Endothelial cell of umbilical vein (primary cell): ENCODE results near the gene SMURF2. TPM values are rescaled to one million over a fixed set of nuclear protein-coding genes. Genes with fewer than 3 reads are reported as not detected.

Experiments
- BruUV-seq: library from RNA; stranded (reverse); fragments of 400-500 nt; replicated peaks from 2 replicates; lab custom pipeline; 2021; lab: Mats Ljungman, UMichigan
- CTCF ChIA-PET: fragments of 300-600, 350-600 bp; sonication (Branson Sonifier 250); formaldehyde crosslinking; loops from one replicate; lab custom pipeline; 2021; ENCODE audit warnings: antibody characterized with exemption, inconsistent platforms; lab: Charles Lee
- POLR2A ChIA-PET: fragments of 300-600, 350-600 bp; sonication (Branson Sonifier 250); formaldehyde crosslinking; loops from one replicate; lab custom pipeline; 2021; ENCODE audit warnings: antibody characterized with exemption, inconsistent platforms; lab: Charles Lee
- DNase-seq: peaks from one replicate; pipeline ENCODE4 v3.0.0-alpha.2; 2011; ENCODE audit warnings: low read depth, low spot score
- FAIRE-seq: peaks from 2 replicates; lab custom pipeline; 2011; peaks lifted over from hg19 to GRCh38; lab: Jason Lieb, UNC
- H2AFZ ChIP-seq: 2 replicates; pipeline ENCODE4 v1.6.0; 2012; ENCODE audit warnings: low read depth, low read length, control low read depth, inconsistent platforms
- H3K27ac ChIP-seq: 2 replicates; pipeline ENCODE4 v1.5.1; 2011; ENCODE audit warnings: low read depth, mild to moderate bottlenecking, control low read depth, low read length, moderate library complexity; ENCODE audit not compliant: insufficient read depth
- H3K27me3 ChIP-seq, 2 experiments: 2 replicates each; pipeline versions ENCODE4 v1.6.0 to v1.6.1; 2011; ENCODE audit warnings: low read length in 2 of 2, mixed read lengths in 1 of 2; ENCODE audit not compliant: control insufficient read depth in 2 of 2, insufficient read depth in 2 of 2
- H3K36me3 ChIP-seq, 2 experiments: 2 replicates in 1 of 2; 3 replicates in 1 of 2; pipeline ENCODE4 v1.5.1; 2011; ENCODE audit warnings: low read length in 2 of 2, mild to moderate bottlenecking in 1 of 2, moderate library complexity in 1 of 2; ENCODE audit not compliant: control insufficient read depth in 2 of 2, insufficient read depth in 2 of 2; ENCODE audit errors: extremely low read depth in 1 of 2
- H3K4me1 ChIP-seq: 3 replicates; pipeline ENCODE4 v1.5.1; 2011; ENCODE audit warnings: mild to moderate bottlenecking, low read length; ENCODE audit not compliant: control insufficient read depth, insufficient read depth; ENCODE audit errors: extremely low read depth
- H3K4me2 ChIP-seq: 2 replicates; pipeline ENCODE4 v1.6.1; 2011; ENCODE audit warnings: low read length, control low read depth, mixed read lengths; ENCODE audit not compliant: insufficient read depth
- H3K4me3 ChIP-seq, 3 experiments: fragments of 200-600 bp in 1 of 3; sonication (generic), shearing (Covaris generic) in 1 of 3; replicated peaks in 1 of 3; 2 replicates each; pipeline ENCODE4 v1.5.1; 2011 to 2016; ENCODE audit warnings: control low read depth in 3 of 3, low read length in 3 of 3, mild to moderate bottlenecking in 2 of 3, inconsistent platforms in 1 of 3, low read depth in 1 of 3, moderate library complexity in 1 of 3; ENCODE audit not compliant: insufficient read depth in 1 of 3
- H3K79me2 ChIP-seq: 2 replicates; pipeline ENCODE4 v1.6.0; 2012; ENCODE audit warnings: low read length, inconsistent platforms; ENCODE audit not compliant: control insufficient read depth, insufficient read depth
- H3K9ac ChIP-seq: replicated peaks from 2 replicates; pipeline ENCODE3; 2011; ENCODE audit warnings: low read length, control low read depth; ENCODE audit not compliant: insufficient read depth; ENCODE audit errors: extremely low read depth
- H3K9me1 ChIP-seq: replicated peaks from 3 replicates; pipeline ENCODE4 v1.6.0; 2011; ENCODE audit warnings: mild to moderate bottlenecking, low read length; ENCODE audit not compliant: control insufficient read depth, insufficient read depth; ENCODE audit errors: extremely low read depth
- H3K9me3 ChIP-seq: replicated peaks from 2 replicates; pipeline ENCODE4 v1.5.1; 2012; ENCODE audit warnings: low read length, inconsistent platforms; ENCODE audit not compliant: control insufficient read depth, insufficient read depth
- H4K20me1 ChIP-seq: replicated peaks from 2 replicates; pipeline ENCODE3; 2011; ENCODE audit warnings: mild to moderate bottlenecking, low read length; ENCODE audit not compliant: control insufficient read depth, insufficient read depth; ENCODE audit errors: extremely low read depth
- FOS ChIP-seq: IDR thresholded peaks from 2 replicates; pipeline ENCODE4 v1.6.1; 2011; ENCODE audit warnings: mild to moderate bottlenecking, low read length, moderate library complexity, borderline replicate concordance; ENCODE audit not compliant: insufficient read depth
- GATA2 ChIP-seq: IDR thresholded peaks from 2 replicates; pipeline ENCODE4 v1.7.0; 2011; ENCODE audit warnings: low read depth, mild to moderate bottlenecking, moderate library complexity, mixed read lengths, low read length; ENCODE audit not compliant: insufficient read length, insufficient read depth
- POLR2A ChIP-seq: IDR thresholded peaks from 2 replicates; pipeline ENCODE4 v1.6.1; 2012; ENCODE audit warnings: low read depth, mild to moderate bottlenecking, control low read depth, low read length
- POLR2AphosphoS5 ChIP-seq: IDR thresholded peaks from 2 replicates; pipeline ENCODE4 v1.6.1; 2012; ENCODE audit warnings: low read depth, mild to moderate bottlenecking, control low read depth, low read length, moderate library complexity; ENCODE audit not compliant: insufficient read depth
- dilution Hi-C: fragments of 300-500 bp; cut with MboI; formaldehyde crosslinking; loops from one replicate; pipeline ENCODE4 v1.15.0; 2019; ENCODE audit warnings: low sequenced_read_pairs; ENCODE audit not compliant: extremely low pct_ligation_motif_present
- intact Hi-C: fragments of 100-400 bp; cut with micrococcal nuclease; formaldehyde crosslinking; loops from one replicate; pipeline ENCODE4 v1.10.0; 2022
- polyA plus RNA-seq, 4 experiments: library from polyadenylated mRNA; depleted of rRNA in 3 of 4; stranded (reverse) in 3 of 4; unstranded in 1 of 4; fragments of >200 nt; gene quantifications; 2 replicates each; pipeline versions ENCODE4 v1.2.1 to v1.2.3, GENCODE V29; 2011 to 2012; ENCODE audit warnings: missing spikeins in 1 of 4
- total RNA-seq: library from RNA; stranded (reverse); gene quantifications from 2 replicates; pipeline ENCODE4 v1.2.3, GENCODE V29; 2021

The SMURF2 gene
- total and polyA plus RNA-seq, 2 donors (not counting 3 experiments of a cell fraction or from before 2014, with no cell fraction given), result 32.9 to 105 TPM

DNA sequence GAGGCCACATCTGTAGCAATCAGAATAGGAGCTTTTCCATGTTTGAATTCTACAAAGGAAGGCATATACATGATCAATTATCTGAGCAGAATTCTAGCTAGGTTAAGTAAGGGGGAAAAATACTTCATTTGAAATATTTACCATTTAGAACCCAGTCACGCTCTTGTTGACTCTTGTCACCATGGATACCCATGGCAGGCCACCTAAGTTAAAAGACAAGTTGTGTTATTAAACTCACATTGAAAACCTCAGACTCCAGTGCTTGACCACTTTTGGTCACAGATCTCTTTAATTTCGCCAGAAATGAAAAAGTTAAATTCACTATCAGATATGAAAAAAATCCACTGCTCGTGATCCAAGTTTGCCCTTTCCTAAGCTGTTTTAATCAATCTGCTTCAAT lies 160.1 kb downstream of the SMURF2 start:
- ChIA-PET POLR2A (no interaction called here), CTCF (no interaction called here)
- Histone ChIP-seq H3K4me3 (no peak overlapping the region), H2AFZ (no peak overlapping the region), H3K9ac (no peak overlapping the region), H3K9me3 (no peaks in the 10 kb centered on the region), H3K4me1 (peaks cover 65% of the 10 kb centered on the region), H3K27me3 (no peaks in the 10 kb centered on the region), H3K79me2 (peaks cover 66% of the 10 kb centered on the region), H3K4me2 (no peak overlapping the region), H3K27ac (no peak overlapping the region), H3K9me1 (no peaks in the 10 kb centered on the region), H4K20me1 (peaks cover 41% of the 10 kb centered on the region), H3K36me3 (peaks cover 44 to 67% of the 10 kb centered on the region in 2 experiments)
- dilution Hi-C loops (no loop called here), intact Hi-C loops (loop anchor here (10.0 kb wide), 1 partner anchor 243 kb away; no protein-coding TSS in a partner anchor)
- FAIRE-seq, result no peak
- DNase-seq, result no peak
- TF ChIP-seq GATA2 (no peak), POLR2AphosphoS5 (no peak)
- BruUV-seq, result no TSS peak

DNA sequence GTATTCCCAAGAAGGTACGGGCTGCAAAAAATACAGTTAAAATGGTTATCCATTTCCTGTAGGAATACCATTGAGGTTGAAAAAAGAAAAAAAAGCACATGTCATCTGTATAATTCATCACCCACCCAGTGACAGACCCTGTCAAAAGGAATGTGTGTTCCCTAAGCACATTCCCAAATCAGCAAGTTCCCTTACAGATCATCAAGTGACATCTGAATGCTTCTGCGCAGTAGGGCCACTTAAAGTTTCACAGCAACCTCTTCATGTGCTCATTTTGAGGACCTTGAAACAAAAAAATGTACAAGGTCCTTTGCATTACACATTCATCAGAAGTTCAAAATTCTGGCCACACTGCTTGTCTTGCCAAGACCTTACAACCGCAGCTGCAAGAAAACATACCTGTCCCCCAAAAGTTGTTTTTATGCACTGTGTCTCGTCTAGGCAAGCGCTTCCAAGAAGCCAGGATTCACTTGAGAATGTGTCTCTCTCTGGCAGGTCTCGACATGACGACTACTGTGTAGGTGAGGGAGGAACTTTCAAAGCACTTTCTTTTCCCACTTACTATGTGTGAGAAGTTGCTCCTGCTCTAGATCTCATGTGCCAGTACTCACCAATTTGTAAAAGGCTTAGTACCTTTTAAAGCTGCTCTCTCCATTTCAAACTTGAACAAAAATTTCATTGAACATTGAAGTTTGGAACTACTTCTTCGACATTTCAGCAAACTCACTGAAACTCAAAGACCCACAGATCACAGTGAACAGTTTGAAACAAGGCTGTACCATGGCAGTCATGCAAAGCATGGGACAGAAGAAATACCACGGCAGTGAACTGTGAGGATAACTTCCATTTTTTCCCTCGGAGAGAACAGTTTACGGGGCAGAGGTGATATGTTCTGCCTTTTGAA lies 161.0 kb downstream of the SMURF2 start:
- Histone ChIP-seq H3K9ac (no peak overlapping the region), H3K36me3 (peaks cover 44 to 67% of the 10 kb centered on the region in 2 experiments), H4K20me1 (peaks cover 41% of the 10 kb centered on the region), H3K9me3 (no peaks in the 10 kb centered on the region), H2AFZ (no peak overlapping the region), H3K4me3 (no peak overlapping the region), H3K79me2 (peaks cover 70% of the 10 kb centered on the region), H3K9me1 (no peaks in the 10 kb centered on the region), H3K27ac (no peak overlapping the region), H3K4me2 (no peak overlapping the region), H3K27me3 (no peaks in the 10 kb centered on the region), H3K4me1 (peaks cover 67% of the 10 kb centered on the region)
- DNase-seq (no peak), FAIRE-seq (no peak)
- BruUV-seq, result no TSS peak
- intact Hi-C loops, result loop anchor here (10.0 kb wide), 1 partner anchor 244 kb away; no protein-coding TSS in a partner anchor
- ChIA-PET CTCF (no interaction called here), POLR2A (no interaction called here)
- dilution Hi-C loops, result no loop called here
- peak; percentile 40 for TF ChIP-seq POLR2A
- TF ChIP-seq FOS, result no peak
